Stimulated activated CD8-positive, alpha-beta memory T cell treated with anti-CD3 and anti-CD28 coated beads, Interleukin-4, amount 100 ng/mL, for 4 hours (primary cell): ENCODE measurements around the gene CLPTM1.
"Not testable (repeated sequence)": the region's sequence is repeated elsewhere in the genome, so short reads cannot be mapped to it uniquely, and the experiment has no call there.

Experiments
- DNase-seq, 2 donors: peaks; one replicate each; pipeline ENCODE4 v3.0.0-alpha.2; 2020; ENCODE audit warnings: low read depth in 2 of 2, low spot score in 1 of 2

CLPTM1 gene

GRCh38 chr19:44973982-44974735, 19.0 kb downstream of the CLPTM1 start:
- no peak for DNase-seq

GRCh38 chr19:44974857-44975256, 19.7 kb downstream of the CLPTM1 start:
- DNase-seq: no peak

- no peak for DNase-seq
Measured at GRCh38 chr19:44975444-44975843, 20.3 kb downstream of the CLPTM1 start.

GRCh38 chr19:44984005-44984404, 28.8 kb downstream of the CLPTM1 start:
- DNase-seq: no peak

DNA sequence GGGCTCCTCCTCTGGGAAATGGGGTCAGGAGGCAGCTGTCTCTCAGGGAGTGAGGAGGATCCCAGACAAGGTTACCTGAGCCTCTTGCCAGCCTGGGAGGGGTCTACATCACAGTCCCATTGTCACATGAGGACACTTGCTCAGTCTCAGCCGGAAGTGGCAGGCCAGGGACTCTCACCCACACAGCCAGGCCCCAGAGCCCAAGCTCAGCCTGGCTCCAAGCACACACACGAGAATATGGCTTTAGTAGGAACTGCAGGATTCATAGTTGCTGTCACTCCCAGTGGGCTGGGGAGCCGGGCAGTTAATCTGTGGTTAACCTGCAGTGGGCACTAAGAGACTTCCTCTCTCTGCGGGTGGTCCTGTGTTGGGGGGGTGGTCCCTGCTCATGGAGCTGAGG, 30.3 kb downstream of the CLPTM1 start:
- DNase-seq: no peak

DNA sequence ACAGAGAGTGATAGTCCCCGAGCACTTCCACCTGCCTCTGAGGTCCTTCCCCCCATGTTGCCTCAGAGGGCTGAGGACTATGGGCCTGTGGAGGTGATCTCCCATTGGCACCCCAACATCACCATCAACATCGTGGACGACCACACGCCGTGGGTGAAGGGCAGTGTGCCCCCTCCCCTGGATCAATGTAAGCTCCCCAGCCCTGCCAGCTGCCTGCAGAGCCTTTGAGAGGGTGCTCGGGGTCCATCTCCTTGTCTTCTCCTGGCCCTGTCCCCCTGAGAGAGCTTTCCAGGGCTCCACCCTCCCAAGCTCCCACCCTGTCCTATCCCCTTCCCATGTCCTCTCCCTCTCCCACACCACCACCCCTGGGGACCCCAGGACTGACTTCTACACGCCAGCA, 31.2 kb downstream of the CLPTM1 start:
- no peak for DNase-seq

GRCh38 chr19:44987148-44987675, 32.0 kb downstream of the CLPTM1 start:
- DNase-seq: no peak

- DNase-seq: no peak
Measured at GRCh38 chr19:44988273-44988672, 33.1 kb downstream of the CLPTM1 start.

DNA sequence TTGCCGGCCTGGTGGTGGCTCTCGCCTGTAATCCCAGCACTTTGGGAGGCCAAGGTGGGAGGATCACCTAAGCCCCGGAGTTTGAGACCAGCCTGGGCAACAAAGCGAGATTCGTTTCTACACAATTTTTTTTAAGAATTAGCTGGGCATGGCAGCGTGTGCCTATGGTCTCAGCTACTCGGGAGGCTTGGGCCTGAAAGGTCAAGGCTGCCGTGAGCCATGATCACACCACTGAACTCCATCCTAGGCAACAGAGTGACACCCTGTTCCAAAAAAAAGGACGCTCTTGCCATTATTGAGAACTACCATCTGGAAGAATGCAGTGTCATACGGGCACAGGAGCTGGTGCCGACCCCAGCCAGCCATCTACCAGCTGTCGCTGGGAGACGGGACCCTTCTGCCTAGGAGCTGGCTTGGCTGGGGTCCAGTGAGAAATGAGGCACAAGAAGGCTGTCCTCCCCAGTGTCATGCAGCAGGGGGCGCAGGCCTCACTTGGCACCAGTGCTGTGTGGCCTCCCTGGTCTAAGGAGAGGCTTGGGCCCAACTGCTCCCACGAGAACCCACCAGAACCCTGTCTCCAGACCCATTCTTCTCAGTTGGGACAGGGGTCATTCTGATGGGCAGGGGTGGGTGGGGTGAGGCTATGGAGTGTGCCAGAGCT, 33.8 kb downstream of the CLPTM1 start:
- peak; percentile 19 to 44 for DNase-seq

- no peak for DNase-seq
Measured at GRCh38 chr19:44990459-44990858, 35.3 kb downstream of the CLPTM1 start.

- no peak for DNase-seq
Measured at GRCh38 chr19:44990966-44991365, 35.8 kb downstream of the CLPTM1 start.

DNA sequence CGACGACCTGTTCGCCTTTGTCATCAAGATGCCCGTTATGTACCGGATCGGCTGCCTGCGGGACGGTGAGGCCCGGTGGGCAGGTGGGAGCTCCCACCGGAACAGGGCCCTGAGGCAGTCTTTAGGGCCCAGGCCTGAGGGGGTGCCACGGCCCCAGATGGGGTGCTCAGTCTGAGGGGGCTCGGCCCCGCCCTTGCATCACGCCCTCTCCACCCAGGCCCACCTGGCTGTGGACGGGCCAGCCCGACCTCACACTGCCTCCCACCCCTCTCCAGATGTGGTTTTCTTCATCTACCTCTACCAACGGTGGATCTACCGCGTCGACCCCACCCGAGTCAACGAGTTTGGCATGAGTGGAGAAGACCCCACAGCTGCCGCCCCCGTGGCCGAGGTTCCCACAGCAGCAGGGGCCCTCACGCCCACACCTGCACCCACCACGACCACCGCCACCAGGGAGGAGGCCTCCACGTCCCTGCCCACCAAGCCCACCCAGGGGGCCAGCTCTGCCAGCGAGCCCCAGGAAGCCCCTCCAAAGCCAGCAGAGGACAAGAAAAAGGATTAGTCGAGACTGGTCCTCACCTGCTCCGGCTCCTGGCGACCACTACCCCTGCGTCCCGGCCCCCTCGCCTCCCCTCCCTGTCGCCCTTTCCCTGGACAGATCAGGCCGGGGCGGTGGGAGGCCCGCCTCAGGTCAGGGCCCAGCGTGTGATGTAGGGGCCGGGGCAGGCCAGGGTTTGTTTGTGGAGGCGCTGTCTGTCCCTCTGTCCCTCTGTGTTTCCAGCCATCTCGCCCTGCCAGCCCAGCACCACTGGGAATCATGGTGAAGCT, 37.4 kb downstream of the CLPTM1 start:
- DNase-seq: no peak

GRCh38 chr19:44993526-44993925, 38.3 kb downstream of the CLPTM1 start:
- DNase-seq: no peak

- no peak for DNase-seq
Measured at GRCh38 chr19:44993926-44994537, 38.9 kb downstream of the CLPTM1 start.

GRCh38 chr19:44998025-44998424, 42.8 kb downstream of the CLPTM1 start:
- DNase-seq: no peak

- DNase-seq: not testable (repeated sequence)
Measured at GRCh38 chr19:44999131-44999925, 44.1 kb downstream of the CLPTM1 start.

DNA sequence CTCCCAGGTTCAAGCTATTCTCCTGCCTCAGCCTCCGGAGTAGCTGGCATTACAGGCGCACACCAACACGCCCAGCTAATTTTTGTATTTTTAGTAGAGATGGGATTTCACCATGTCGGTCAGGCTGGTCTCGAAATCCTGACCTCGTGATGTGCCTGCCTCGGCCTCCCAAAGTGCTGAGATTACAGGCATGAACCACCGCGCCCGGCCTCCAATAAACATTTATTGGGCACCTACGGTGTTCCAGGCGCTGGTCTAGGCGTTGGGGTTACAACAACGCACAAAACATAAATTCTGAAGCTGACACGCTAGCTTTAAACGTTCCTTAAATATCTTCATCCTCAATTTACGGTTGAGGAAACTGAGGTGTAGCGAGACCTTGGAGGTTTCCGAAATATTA, 45.5 kb downstream of the CLPTM1 start:
- not testable (repeated sequence) for DNase-seq

- DNase-seq: peak; percentile 90 to 97
Measured at GRCh38 chr19:45001087-45001739, 46.0 kb downstream of the CLPTM1 start, which contains the start of gene RELB. RELB (plus strand) TSS chr19:45001464; CDS start chr19:45001580, 116 bp downstream.

- DNase-seq: no peak
Measured at GRCh38 chr19:45003485-45003884, 48.3 kb downstream of the CLPTM1 start.

DNA sequence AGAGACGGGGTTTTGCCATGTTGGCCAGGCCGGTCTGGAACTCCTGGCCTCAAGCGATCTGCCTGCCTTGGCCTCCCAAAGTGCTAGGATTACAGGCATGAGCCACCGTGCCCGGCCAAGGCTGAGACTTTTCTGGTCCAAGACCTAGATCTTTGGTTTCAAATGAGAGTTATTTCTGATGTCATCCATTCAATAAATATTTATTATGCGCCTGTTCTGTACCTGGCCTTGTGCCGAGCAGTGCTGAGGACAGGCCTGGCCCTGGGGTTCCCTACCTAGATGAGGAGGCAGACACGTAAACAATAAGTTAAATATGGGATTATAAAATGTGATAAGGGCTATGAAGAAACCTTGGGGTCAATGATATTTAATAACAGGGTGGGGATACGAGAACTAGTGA, 50.6 kb downstream of the CLPTM1 start:
- DNase-seq: no peak
